ENCODE data around the gene AKT1. TPM values are rescaled to one million over a fixed set of nuclear protein-coding genes. Genes with fewer than 3 reads are reported as not detected.
"Not testable (repeated sequence)": the region's sequence is repeated elsewhere in the genome, so short reads cannot be mapped to it uniquely, and the experiment has no call there.

Gene AKT1
- polyA plus RNA-seq, 4 donors = 108 to 135 (median 113) TPM

- no peak for DNase-seq (ENCODE audit: low read depth in 4 of 4, low spot score in 3 of 4)
These were observed 38.9 kb downstream of the AKT1 start for GRCh38 chr14:104756477-104757237.

GRCh38 chr14:104755621-104756020 lies 39.9 kb downstream of the AKT1 start:
- no peak for DNase-seq (ENCODE audit: low read depth in 4 of 4, low spot score in 3 of 4)

- DNase-seq (ENCODE audit: low read depth in 4 of 4, low spot score in 3 of 4) = no peak
These were observed 41.2 kb downstream of the AKT1 start for GRCh38 chr14:104754213-104754851.

GRCh38 chr14:104753528-104754212 lies 41.9 kb downstream of the AKT1 start:
- no peak for DNase-seq (ENCODE audit: low read depth in 4 of 4, low spot score in 3 of 4)

GRCh38 chr14:104752735-104753527 lies 42.6 kb downstream of the AKT1 start, which contains the start of gene SIVA1:
Gene SIVA1, plus strand, starts transcription at chr14:104753147. Its CDS starts 55 bp downstream, at chr14:104753202.
- peak; percentile 97 to 100 (median 98) for DNase-seq (ENCODE audit: low read depth in 4 of 4, low spot score in 3 of 4)

- no peak for DNase-seq (ENCODE audit: low read depth in 4 of 4, low spot score in 3 of 4)
These were observed 43.2 kb downstream of the AKT1 start for GRCh38 chr14:104752423-104752734.

- DNase-seq (ENCODE audit: low read depth in 4 of 4, low spot score in 3 of 4) = no peak
These were observed 43.8 kb downstream of the AKT1 start for GRCh38 chr14:104751539-104752422.

GRCh38 chr14:104750753-104751057 lies 44.8 kb downstream of the AKT1 start:
- not testable (repeated sequence) for DNase-seq (ENCODE audit: low read depth in 4 of 4, low spot score in 3 of 4)

GRCh38 chr14:104750056-104750752 lies 45.3 kb downstream of the AKT1 start:
- no peak for DNase-seq (ENCODE audit: low read depth in 4 of 4, low spot score in 3 of 4)

- no peak for DNase-seq (ENCODE audit: low read depth in 4 of 4, low spot score in 3 of 4)
These were observed 46.4 kb downstream of the AKT1 start for GRCh38 chr14:104749111-104749649.

- no peak for DNase-seq (ENCODE audit: low read depth in 4 of 4, low spot score in 3 of 4)
These were observed 47.7 kb downstream of the AKT1 start for GRCh38 chr14:104747876-104748275.

- no peak for DNase-seq (ENCODE audit: low read depth in 4 of 4, low spot score in 3 of 4)
These were observed 48.5 kb downstream of the AKT1 start for GRCh38 chr14:104746934-104747481.

GRCh38 chr14:104746071-104746545 lies 49.4 kb downstream of the AKT1 start:
- no peak for DNase-seq (ENCODE audit: low read depth in 4 of 4, low spot score in 3 of 4)

GRCh38 chr14:104745431-104745830 lies 50.1 kb downstream of the AKT1 start:
- DNase-seq (ENCODE audit: low read depth in 4 of 4, low spot score in 3 of 4) = no peak

GRCh38 chr14:104744484-104744883 lies 51.1 kb downstream of the AKT1 start:
- no peak for DNase-seq (ENCODE audit: low read depth in 4 of 4, low spot score in 3 of 4)

GRCh38 chr14:104743461-104744380 lies 51.8 kb downstream of the AKT1 start:
- DNase-seq (ENCODE audit: low read depth in 4 of 4, low spot score in 3 of 4) = no peak

GRCh38 chr14:104742586-104743455 lies 52.7 kb downstream of the AKT1 start:
- DNase-seq (ENCODE audit: low read depth in 4 of 4, low spot score in 3 of 4) = no peak
